K562 (cell line): ENCODE data around the gene GRB2. TPM values are rescaled to one million over a fixed set of nuclear protein-coding genes. Genes with fewer than 3 reads are reported as not detected.

Experiments
- HDAC1 ChIP-seq, 2 experiments: fragments of 450-650 bp; IDR thresholded peaks; 2 replicates each; pipeline ENCODE4 v1.6.1; 2016 to 2017; ENCODE audit warnings: inconsistent platforms in 1 of 2, mild to moderate bottlenecking in 1 of 2, moderate library complexity in 1 of 2
- RREB1 ChIP-seq: fragments of 250-450 bp; sonication (Bioruptor Pico); IDR thresholded peaks from 2 replicates; pipeline ENCODE4 v1.4.0; 2020
- ZNF408 ChIP-seq: fragments of 250-450 bp; sonication (Bioruptor Pico); IDR thresholded peaks from 2 replicates; pipeline ENCODE4 v1.4.0; 2020; ENCODE audit warnings: low read depth, mild to moderate bottlenecking, moderate library complexity
- polyA plus RNA-seq, 8 experiments: library from polyadenylated mRNA; depleted of rRNA in 4 of 8; stranded (reverse) in 5 of 8; unstranded in 3 of 8; fragments of >200 nt; fragmentation: Nextera tagmentation in 2 of 8; fragmentation: Illumina TruSeq in 1 of 8; extraction: Ambion mirVana in 2 of 8; extraction: Trizol in 1 of 8; gene quantifications; 2 replicates each; pipeline versions ENCODE4 v1.2.1 to v1.2.3, GENCODE V29; 2011 to 2014; ENCODE audit warnings: inconsistent platforms in 1 of 8, missing spikeins in 1 of 8
- total RNA-seq, 7 experiments: library from RNA; depleted of rRNA in 6 of 7; stranded (reverse); fragments of >200 nt in 6 of 7; fragmentation: Illumina TruSeq in 2 of 7; extraction: Trizol in 2 of 7; gene quantifications; 2 replicates each; pipeline versions ENCODE4 v1.2.1 to v1.2.3, GENCODE V29; 2011 to 2021; ENCODE audit warnings: low replicate concordance in 1 of 7
- TF ChIP-seq, protein P1 (sequence below): fragments of 250-450 bp; sonication (Bioruptor Pico); IDR thresholded peaks from 2 replicates; pipeline ENCODE4 v1.8.0; 2021; ENCODE audit warnings: mild to moderate bottlenecking, moderate library complexity

Gene GRB2
- total and polyA plus RNA-seq, 9 of the 15 experiments (the other 6 are each of a cell fraction or from before 2014, with no cell fraction given) = 57.2 to 136 (median 84.8) TPM

GRCh38 chr17:75388476-75389030, 16.9 kb downstream of the GRB2 start (continued):
- no peak for TF ChIP-seq RREB1 (CRISPR knock-in tag)
- no peak for TF ChIP-seq ZNF408 (CRISPR knock-in tag)
- TF ChIP-seq, protein P1, sequence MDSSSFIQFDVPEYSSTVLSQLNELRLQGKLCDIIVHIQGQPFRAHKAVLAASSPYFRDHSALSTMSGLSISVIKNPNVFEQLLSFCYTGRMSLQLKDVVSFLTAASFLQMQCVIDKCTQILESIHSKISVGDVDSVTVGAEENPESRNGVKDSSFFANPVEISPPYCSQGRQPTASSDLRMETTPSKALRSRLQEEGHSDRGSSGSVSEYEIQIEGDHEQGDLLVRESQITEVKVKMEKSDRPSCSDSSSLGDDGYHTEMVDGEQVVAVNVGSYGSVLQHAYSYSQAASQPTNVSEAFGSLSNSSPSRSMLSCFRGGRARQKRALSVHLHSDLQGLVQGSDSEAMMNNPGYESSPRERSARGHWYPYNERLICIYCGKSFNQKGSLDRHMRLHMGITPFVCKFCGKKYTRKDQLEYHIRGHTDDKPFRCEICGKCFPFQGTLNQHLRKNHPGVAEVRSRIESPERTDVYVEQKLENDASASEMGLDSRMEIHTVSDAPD = no peak
- TF ChIP-seq HDAC1 (IDR thresholded peaks at IDR 0.05) = no peak
